ENCODE measurements around the gene MKS1.

The MKS1 gene

GRCh38 chr17:58249270-58250133, 30.4 kb upstream of the MKS1 start:
- TF ChIP-seq GATA2 (IDR thresholded peaks at IDR 0.05; ENCODE audit: low read depth, low read length), result no peak

- TF ChIP-seq GATA2 (IDR thresholded peaks at IDR 0.05; ENCODE audit: low read depth, low read length), result no peak
- no peak for TF ChIP-seq GATA3 (IDR thresholded peaks at IDR 0.05; ENCODE audit: low read depth, low read length)
Measured at GRCh38 chr17:58248955-58249269, 29.9 kb upstream of the MKS1 start.

- TF ChIP-seq GATA2 (IDR thresholded peaks at IDR 0.05; ENCODE audit: low read depth, low read length) (no peak), GATA3 (IDR thresholded peaks at IDR 0.05; ENCODE audit: low read depth, low read length) (no peak)
Measured at GRCh38 chr17:58247511-58248363, 28.7 kb upstream of the MKS1 start.

GRCh38 chr17:58246781-58247180, 27.7 kb upstream of the MKS1 start:
- no peak for TF ChIP-seq GATA2 (IDR thresholded peaks at IDR 0.05; ENCODE audit: low read depth, low read length)
- no peak for TF ChIP-seq GATA3 (IDR thresholded peaks at IDR 0.05; ENCODE audit: low read depth, low read length)

- no peak for TF ChIP-seq GATA3 (IDR thresholded peaks at IDR 0.05; ENCODE audit: low read depth, low read length)
- no peak for TF ChIP-seq GATA2 (IDR thresholded peaks at IDR 0.05; ENCODE audit: low read depth, low read length)
Measured at GRCh38 chr17:58246104-58246740, 27.2 kb upstream of the MKS1 start.

- TF ChIP-seq GATA2 (IDR thresholded peaks at IDR 0.05; ENCODE audit: low read depth, low read length) (no peak), GATA3 (IDR thresholded peaks at IDR 0.05; ENCODE audit: low read depth, low read length) (no peak)
Measured at GRCh38 chr17:58245428-58246103, 26.5 kb upstream of the MKS1 start.

- no peak for TF ChIP-seq GATA2 (IDR thresholded peaks at IDR 0.05; ENCODE audit: low read depth, low read length)
- no peak for TF ChIP-seq GATA3 (IDR thresholded peaks at IDR 0.05; ENCODE audit: low read depth, low read length)
Measured at GRCh38 chr17:58244963-58245362, 25.9 kb upstream of the MKS1 start.

- TF ChIP-seq GATA2 (IDR thresholded peaks at IDR 0.05; ENCODE audit: low read depth, low read length) (no peak), GATA3 (IDR thresholded peaks at IDR 0.05; ENCODE audit: low read depth, low read length) (no peak)
Measured at GRCh38 chr17:58242171-58242784, 23.2 kb upstream of the MKS1 start.

GRCh38 chr17:58239987-58240386, 20.9 kb upstream of the MKS1 start:
- TF ChIP-seq GATA3 (IDR thresholded peaks at IDR 0.05; ENCODE audit: low read depth, low read length) (no peak), GATA2 (IDR thresholded peaks at IDR 0.05; ENCODE audit: low read depth, low read length) (no peak)

GRCh38 chr17:58238147-58238634, 19.1 kb upstream of the MKS1 start, which contains the start of gene LPO:
Gene LPO, plus strand, starts transcription at chr17:58238584. Its CDS starts 4,396 bp downstream, at chr17:58242980.
- TF ChIP-seq GATA2 (IDR thresholded peaks at IDR 0.05; ENCODE audit: low read depth, low read length), result no peak

- TF ChIP-seq GATA2 (IDR thresholded peaks at IDR 0.05; ENCODE audit: low read depth, low read length) (no peak), GATA3 (IDR thresholded peaks at IDR 0.05; ENCODE audit: low read depth, low read length) (no peak)
Measured at GRCh38 chr17:58236394-58236793, 17.3 kb upstream of the MKS1 start.

GRCh38 chr17:58235821-58236220, 16.8 kb upstream of the MKS1 start:
- TF ChIP-seq GATA3 (IDR thresholded peaks at IDR 0.05; ENCODE audit: low read depth, low read length) (no peak), GATA2 (IDR thresholded peaks at IDR 0.05; ENCODE audit: low read depth, low read length) (no peak)

GRCh38 chr17:58234512-58234911, 15.5 kb upstream of the MKS1 start:
- no peak for TF ChIP-seq GATA3 (IDR thresholded peaks at IDR 0.05; ENCODE audit: low read depth, low read length)
- TF ChIP-seq GATA2 (IDR thresholded peaks at IDR 0.05; ENCODE audit: low read depth, low read length), result no peak

Measured in SH-SY5Y (cell line).